GM23248 (cell line): ENCODE results near the gene ZNF121. TPM values are rescaled to one million over a fixed set of nuclear protein-coding genes. Genes with fewer than 3 reads are reported as not detected.

Experiments
- DNase-seq: peaks from one replicate; pipeline ENCODE4 v3.0.0-alpha.2; 2015
- H2AFZ ChIP-seq: fragments of 200-600 bp; sonication (generic); 2 replicates; pipeline ENCODE4 v1.6.1; 2016; ENCODE audit warnings: antibody characterized with exemption
- H3F3A ChIP-seq: fragments of 200-600 bp; sonication (generic); 2 replicates; pipeline ENCODE4 v1.6.1; 2016; ENCODE audit warnings: mild to moderate bottlenecking, antibody characterized with exemption, mixed run types; ENCODE audit not compliant: insufficient read depth
- H3K27ac ChIP-seq: fragments of 200-600 bp; sonication (generic); 2 replicates; pipeline ENCODE4 v1.5.1; 2016; ENCODE audit warnings: mild to moderate bottlenecking
- H3K27me3 ChIP-seq: fragments of 200-600 bp; sonication (generic); replicated peaks from 2 replicates; pipeline ENCODE4 v1.6.1; 2016; ENCODE audit warnings: mild to moderate bottlenecking; ENCODE audit not compliant: insufficient read depth
- H3K36me3 ChIP-seq: fragments of 200-600 bp; sonication (generic); 2 replicates; pipeline ENCODE4 v1.6.1; 2016; ENCODE audit warnings: low read depth, mild to moderate bottlenecking
- H3K4me1 ChIP-seq: fragments of 200-600 bp; sonication (generic); 2 replicates; pipeline ENCODE4 v1.6.1; 2016; ENCODE audit warnings: mild to moderate bottlenecking; ENCODE audit not compliant: insufficient read depth
- H3K4me2 ChIP-seq: fragments of 200-600 bp; sonication (generic); one replicate; pipeline ENCODE4 v1.6.1; 2016; ENCODE audit warnings: mild to moderate bottlenecking; ENCODE audit not compliant: unreplicated experiment
- H3K4me3 ChIP-seq: fragments of 200-600 bp; sonication (generic); 2 replicates; pipeline ENCODE4 v1.5.1; 2016; ENCODE audit warnings: mild to moderate bottlenecking
- H3K79me2 ChIP-seq: fragments of 200-600 bp; sonication (generic); 2 replicates; pipeline ENCODE4 v1.6.1; 2016; ENCODE audit warnings: mild to moderate bottlenecking; ENCODE audit not compliant: insufficient read depth
- H3K9ac ChIP-seq: fragments of 200-600 bp; sonication (generic); 2 replicates; pipeline ENCODE4 v1.6.1; 2016; ENCODE audit warnings: mild to moderate bottlenecking
- H3K9me2 ChIP-seq: fragments of 200-600 bp; sonication (generic); 2 replicates; pipeline ENCODE4 v1.6.1; 2016; ENCODE audit warnings: mixed run types, mild to moderate bottlenecking, moderate library complexity; ENCODE audit not compliant: insufficient read depth
- H3K9me3 ChIP-seq: fragments of 200-600 bp; sonication (generic); one replicate; pipeline ENCODE4 v1.6.1; 2017; ENCODE audit warnings: low read depth
- H4K20me1 ChIP-seq: fragments of 200-600 bp; sonication (generic); 2 replicates; pipeline ENCODE4 v1.6.0; 2016; ENCODE audit not compliant: insufficient read depth
- EZH2 ChIP-seq: fragments of 200-600 bp; sonication (generic); IDR thresholded peaks from 2 replicates; pipeline ENCODE4 v1.6.1; 2018; ENCODE audit warnings: antibody characterized with exemption, mild to moderate bottlenecking; ENCODE audit not compliant: insufficient read depth, poor library complexity, severe bottlenecking
- EZH2phosphoT487 ChIP-seq: fragments of 200-600 bp; sonication (generic); IDR thresholded peaks from 2 replicates; pipeline ENCODE4 v1.6.1; 2018; ENCODE audit warnings: antibody characterized with exemption, moderate library complexity, mild to moderate bottlenecking, low read depth; ENCODE audit not compliant: insufficient read depth
- WGBS, 2 experiments: methylation state at CpG; one replicate each; pipeline ENCODE4 v1.1.6; 2015 to 2017; ENCODE audit warnings: low lambda C conversion rate in 2 of 2, low coverage in 1 of 2; ENCODE audit errors: missing lambda C conversion rate in 2 of 2; 5-methylcytosine and 5-hydroxymethylcytosine counted together
- in situ Hi-C: fragments of 300-500 bp; cut with MboI; formaldehyde crosslinking; loops from 2 replicates; pipeline ENCODE4 v1.15.0; 2020
- polyA plus RNA-seq: library from polyadenylated mRNA; unstranded; fragments of >200 nt; fragmentation: Nextera tagmentation; extraction: Ambion mirVana; gene quantifications from 2 replicates; pipeline ENCODE4 v1.2.1, GENCODE V29; 2016
- total RNA-seq: library from RNA; depleted of rRNA; stranded (reverse); fragments of >200 nt; shearing (Covaris generic); gene quantifications from 2 replicates; pipeline ENCODE4 v1.2.3, GENCODE V29; 2014; rRNA removed

The ZNF121 gene
- 27.6 and 28.4 TPM in 2 replicates for total RNA-seq
- 6.9 and 7.9 TPM in 2 replicates for polyA plus RNA-seq

GRCh38 chr19:9584073-9584833, at the start of gene ZNF121:
TSS of gene ZNF121 (minus strand) at chr19:9584504. CDS start at chr19:9568097, 16,407 bp downstream.
- peaks cover 55% of the 10 kb centered on the region for H3K79me2 ChIP-seq

GRCh38 chr19:9627856-9628255, 43.6 kb upstream of the ZNF121 start:
- H3K4me2 ChIP-seq: no peak overlapping the region
- no peak for DNase-seq
- H3K9ac ChIP-seq: no peak overlapping the region
- in situ Hi-C loops: loop anchor here (10.0 kb wide), 1 partner anchor 157 kb away; no protein-coding TSS in a partner anchor
- H3K27me3 ChIP-seq: no peaks in the 10 kb centered on the region
- H3K4me3 ChIP-seq: no peak overlapping the region
- no peaks in the 10 kb centered on the region for H4K20me1 ChIP-seq
- TF ChIP-seq EZH2phosphoT487 (no peak), EZH2 (no peak)
- H3K9me3 ChIP-seq: no peaks in the 10 kb centered on the region
- 77 to 91% methylated on average over 2 of the region's 2 CpGs for WGBS, 2 experiments
- no peaks in the 10 kb centered on the region for H3K36me3 ChIP-seq
- H3K27ac ChIP-seq: no peak overlapping the region
- no peak overlapping the region for H2AFZ ChIP-seq
- no peaks in the 10 kb centered on the region; the same call in 1 of the 2 replicates for H3F3A ChIP-seq
- H3K79me2 ChIP-seq: 0 out of 2 replicates have a peak, but pooled peaks cover 3% of the 10 kb centered on the region
- H3K4me1 ChIP-seq: no peaks in the 10 kb centered on the region
- H3K9me2 ChIP-seq: no peaks in the 10 kb centered on the region

More at GRCh38 chr19:9584073-9584833, at the start of gene ZNF121:
- Histone ChIP-seq H3K27ac (peak within 1 kb of the TSS; percentile 63), H3K4me3 (peak within 1 kb of the TSS; percentile 83), H3K9ac (peak within 1 kb of the TSS; percentile 85), H4K20me1 (peaks cover under 1% of the 10 kb centered on the region; the same call in 1 of the 2 replicates), H3K36me3 (0 out of 2 replicates have a peak, but pooled peaks cover 3% of the 10 kb centered on the region), H3K9me3 (no peaks in the 10 kb centered on the region), H2AFZ (peak within 1 kb of the TSS; percentile 90), H3K27me3 (no peaks in the 10 kb centered on the region), H3K4me1 (0 out of 2 replicates have a peak, but pooled peaks cover 4% of the 10 kb centered on the region), H3F3A (peaks cover 10% of the 10 kb centered on the region; the same call in 1 of the 2 replicates), H3K4me2 (peak within 1 kb of the TSS; percentile 91), H3K9me2 (no peaks in the 10 kb centered on the region)
- DNase-seq: peak; percentile 92
- TF ChIP-seq EZH2 (no peak), EZH2phosphoT487 (no peak)
- WGBS, 2 experiments: 1 to 2% methylated on average over 46 to 51 of the region's 51 CpGs
- in situ Hi-C loops: no loop called here

- 0 out of 2 replicates have a peak, but pooled peaks cover 6% of the 10 kb centered on the region for H3K4me1 ChIP-seq
- no peak for DNase-seq
- H3F3A ChIP-seq: peaks cover 9% of the 10 kb centered on the region; the same call in 1 of the 2 replicates
- 91 to 96% methylated on average over 2 of the region's 2 CpGs for WGBS, 2 experiments
- H3K4me2 ChIP-seq: peak overlapping the region; percentile 92
- peaks cover 34% of the 10 kb centered on the region for H3K79me2 ChIP-seq
- in situ Hi-C loops: loop anchor here (10.0 kb wide), 1 partner anchor 162 kb away; no protein-coding TSS in a partner anchor
- no peak overlapping the region for H3K9ac ChIP-seq
- no peaks in the 10 kb centered on the region for H3K9me3 ChIP-seq
- TF ChIP-seq EZH2 (no peak), EZH2phosphoT487 (no peak)
- peaks cover 11% of the 10 kb centered on the region for H3K36me3 ChIP-seq
- H3K9me2 ChIP-seq: no peaks in the 10 kb centered on the region
- H2AFZ ChIP-seq: no peak overlapping the region
- H3K27ac ChIP-seq: no peak overlapping the region
- no peaks in the 10 kb centered on the region for H4K20me1 ChIP-seq
- H3K4me3 ChIP-seq: no peak overlapping the region
- no peaks in the 10 kb centered on the region for H3K27me3 ChIP-seq
These were observed 38.2 kb upstream of the ZNF121 start for GRCh38 chr19:9622531-9622930.

- H3F3A ChIP-seq: peaks cover 9% of the 10 kb centered on the region; the same call in 1 of the 2 replicates
- H2AFZ ChIP-seq: peak within 1 kb of the TSS; percentile 92
- peak within 1 kb of the TSS; percentile 95 for H3K27ac ChIP-seq
- peak within 1 kb of the TSS; percentile 98 for H3K4me3 ChIP-seq
- H3K4me2 ChIP-seq: peak within 1 kb of the TSS; percentile 92
- no peaks in the 10 kb centered on the region for H4K20me1 ChIP-seq
- no peaks in the 10 kb centered on the region for H3K9me3 ChIP-seq
- TF ChIP-seq EZH2 (no peak), EZH2phosphoT487 (no peak)
- 1% methylated on average over 22 to 33 of the region's 33 CpGs for WGBS, 2 experiments
- peak; percentile 96 for DNase-seq
- peaks cover 39% of the 10 kb centered on the region for H3K79me2 ChIP-seq
- peaks cover 19% of the 10 kb centered on the region for H3K36me3 ChIP-seq
- no peaks in the 10 kb centered on the region for H3K9me2 ChIP-seq
- H3K4me1 ChIP-seq: 0 out of 2 replicates have a peak, but pooled peaks cover 6% of the 10 kb centered on the region
- H3K9ac ChIP-seq: peak within 1 kb of the TSS; percentile 93
- no peaks in the 10 kb centered on the region for H3K27me3 ChIP-seq
- in situ Hi-C loops: loop anchor here (10.0 kb wide), 1 partner anchor 163 kb away; no protein-coding TSS in a partner anchor
These were observed 37.1 kb upstream of the ZNF121 start, which contains the start of gene ZNF561 for GRCh38 chr19:9621156-9622037. TSS of gene ZNF561 (minus strand) at chr19:9621232. CDS start at chr19:9619456, 1,776 bp downstream.
